Measurements from ENCODE around the gene WNT8B. TPM values are rescaled to one million over a fixed set of nuclear protein-coding genes. Genes with fewer than 3 reads are reported as not detected.

Gene WNT8B
- total RNA-seq, 2 experiments from 2014 or later: not detected

GRCh38 chr10:100481462-100482081 is 18.8 kb downstream of the WNT8B start:
- POLR2A ChIA-PET: interaction anchor here (0.8 to 1.2 kb wide), 2 partner anchors 10 to 27 kb away, joined by 3 read pairs; no protein-coding TSS in a partner anchor

GRCh38 chr10:100482181-100482833 is 19.5 kb downstream of the WNT8B start:
- CTCF ChIA-PET: interaction anchor here (0.7 to 5.3 kb wide), 18 partner anchors 9 to 396 kb away, joined by 3 to 76 read pairs (median 4); partner anchors contain the start of genes SCD and WNT8B
- POLR2A ChIA-PET: interaction anchor here (0.5 to 1.2 kb wide), 3 partner anchors 9 to 53 kb away, joined by 3 read pairs; partner anchors contain the start of gene HIF1AN

More at GRCh38 chr10:100481462-100482081, 18.8 kb downstream of the WNT8B start:
- CTCF ChIA-PET: interaction anchor here (0.7 to 5.3 kb wide), 9 partner anchors 10 to 215 kb away, joined by 3 to 76 read pairs (median 10); partner anchors contain the start of gene SCD

- ChIA-PET CTCF (interaction anchor here (0.5 to 5.3 kb wide), 17 partner anchors 9 to 1907 kb away, joined by 3 to 76 read pairs (median 4); partner anchors contain the start of gene WNT8B), POLR2A (interaction anchor here (0.5 to 1.2 kb wide), 2 partner anchors 8 to 53 kb away, joined by 3 read pairs; partner anchors contain the start of gene HIF1AN)
Measured at GRCh38 chr10:100482834-100483185, 20.0 kb downstream of the WNT8B start.

- POLR2A ChIA-PET: no interaction called here
- CTCF ChIA-PET: interaction anchor here (1.5 to 5.3 kb wide), 4 partner anchors 12 to 44 kb away, joined by 3 to 76 read pairs (median 27); no protein-coding TSS in a partner anchor
Measured at GRCh38 chr10:100483876-100484666, 21.3 kb downstream of the WNT8B start.

GRCh38 chr10:100485366-100485765 is 22.6 kb downstream of the WNT8B start:
- ChIA-PET POLR2A (no interaction called here), CTCF (interaction anchor here (5.1 to 5.3 kb wide), 2 partner anchors 24 to 33 kb away, joined by 32 to 76 read pairs; no protein-coding TSS in a partner anchor)

- ChIA-PET POLR2A (no interaction called here), CTCF (no interaction called here)
Measured at GRCh38 chr10:100485801-100486495, 23.1 kb downstream of the WNT8B start.

- CTCF ChIA-PET: no interaction called here
Measured at GRCh38 chr10:100487529-100487928, 24.7 kb downstream of the WNT8B start.

GRCh38 chr10:100489396-100489795 is 26.6 kb downstream of the WNT8B start:
- ChIA-PET POLR2A (no interaction called here), CTCF (interaction anchor here (1.2 kb wide), 1 partner anchor 29 kb away, joined by 4 read pairs; no protein-coding TSS in a partner anchor)

More at GRCh38 chr10:100487529-100487928, 24.7 kb downstream of the WNT8B start:
- POLR2A ChIA-PET: no interaction called here

GRCh38 chr10:100490531-100490930 is 27.7 kb downstream of the WNT8B start:
- CTCF ChIA-PET: interaction anchor here (3.2 kb wide), 1 partner anchor 8 kb away, joined by 10 read pairs; no protein-coding TSS in a partner anchor
- POLR2A ChIA-PET: interaction anchor here (1.4 kb wide), 1 partner anchor 8 kb away, joined by 3 read pairs; no protein-coding TSS in a partner anchor

GRCh38 chr10:100496567-100496966 is 33.8 kb downstream of the WNT8B start:
- POLR2A ChIA-PET: interaction anchor here (1.1 kb wide), 1 partner anchor 16 kb away, joined by 3 read pairs; no protein-coding TSS in a partner anchor
- CTCF ChIA-PET: interaction anchor here (1.4 to 4.3 kb wide), 2 partner anchors 14 to 22 kb away, joined by 6 to 22 read pairs; no protein-coding TSS in a partner anchor

- ChIA-PET CTCF (interaction anchor here (1.4 to 4.3 kb wide), 3 partner anchors 15 to 65 kb away, joined by 3 to 22 read pairs (median 6); no protein-coding TSS in a partner anchor), POLR2A (no interaction called here)
Measured at GRCh38 chr10:100498059-100498458, 35.2 kb downstream of the WNT8B start.

GRCh38 chr10:100501423-100501822 is 38.6 kb downstream of the WNT8B start:
- POLR2A ChIA-PET: no interaction called here
- CTCF ChIA-PET: no interaction called here

- POLR2A ChIA-PET: no interaction called here
- CTCF ChIA-PET: interaction anchor here (1.3 kb wide), 1 partner anchor 11 kb away, joined by 3 read pairs; no protein-coding TSS in a partner anchor
Measured at GRCh38 chr10:100502926-100503494, 40.2 kb downstream of the WNT8B start.

GRCh38 chr10:100504096-100504495 is 41.3 kb downstream of the WNT8B start:
- CTCF ChIA-PET: interaction anchor here (0.8 to 1.3 kb wide), 3 partner anchors 10 to 13 kb away, joined by 3 read pairs; no protein-coding TSS in a partner anchor
- POLR2A ChIA-PET: no interaction called here

- ChIA-PET POLR2A (no interaction called here), CTCF (interaction anchor here (1.5 kb wide), 1 partner anchor 67 kb away, joined by 3 read pairs; no protein-coding TSS in a partner anchor)
Measured at GRCh38 chr10:100505164-100505563, 42.4 kb downstream of the WNT8B start.

- ChIA-PET CTCF (interaction anchor here (4.8 to 7.2 kb wide), 3 partner anchors 13 to 74 kb away, joined by 38 to 76 read pairs (median 44); partner anchors contain the start of gene SEC31B), POLR2A (no interaction called here)
Measured at GRCh38 chr10:100506596-100507356, 44.0 kb downstream of the WNT8B start.

- POLR2A ChIA-PET: no interaction called here
Measured at GRCh38 chr10:100507357-100507732, 44.5 kb downstream of the WNT8B start.

More at GRCh38 chr10:100507357-100507732, 44.5 kb downstream of the WNT8B start:
- CTCF ChIA-PET: interaction anchor here (1.0 to 7.2 kb wide), 5 partner anchors 12 to 162 kb away, joined by 5 to 76 read pairs (median 38); partner anchors contain the start of genes SCD and SEC31B

All from activated CD8-positive, alpha-beta memory T cell treated with anti-CD3 and anti-CD28 coated beads for 36 hours (primary cell).